ENCODE data around the gene NKX2-1.
"Not testable (repeated sequence)": the region's sequence is repeated elsewhere in the genome, so short reads cannot be mapped to it uniquely, and the experiment has no call there.

NKX2-1 gene

GRCh38 chr14:36505181-36505815, 14.7 kb downstream of the NKX2-1 start:
- DNase-seq, result no peak

- DNase-seq, result no peak
Measured at GRCh38 chr14:36504771-36505175, 15.3 kb downstream of the NKX2-1 start.

- DNase-seq, result no peak
Measured at GRCh38 chr14:36503771-36504741, 16.0 kb downstream of the NKX2-1 start.

GRCh38 chr14:36502558-36503508, 17.2 kb downstream of the NKX2-1 start:
- no peak for DNase-seq

GRCh38 chr14:36498938-36499337, 21.1 kb downstream of the NKX2-1 start:
- DNase-seq, result no peak

- no peak for DNase-seq
Measured at GRCh38 chr14:36496346-36496745, 23.7 kb downstream of the NKX2-1 start.

- DNase-seq, result no peak
Measured at GRCh38 chr14:36495666-36496065, 24.4 kb downstream of the NKX2-1 start.

- DNase-seq, result no peak
Measured at GRCh38 chr14:36493761-36494160, 26.3 kb downstream of the NKX2-1 start.

GRCh38 chr14:36485773-36486172, 34.3 kb downstream of the NKX2-1 start:
- no peak for DNase-seq

GRCh38 chr14:36479344-36479743, 40.7 kb downstream of the NKX2-1 start:
- DNase-seq, result no peak

GRCh38 chr14:36478782-36479181, 41.2 kb downstream of the NKX2-1 start:
- DNase-seq, result no peak

GRCh38 chr14:36477266-36477665, 42.8 kb downstream of the NKX2-1 start:
- DNase-seq, result no peak

- DNase-seq, result not testable (repeated sequence)
Measured at GRCh38 chr14:36476061-36476460, 44.0 kb downstream of the NKX2-1 start.

- DNase-seq, result no peak
Measured at GRCh38 chr14:36474593-36474992, 45.4 kb downstream of the NKX2-1 start.

- DNase-seq, result no peak
Measured at GRCh38 chr14:36471431-36471830, 48.6 kb downstream of the NKX2-1 start.

GRCh38 chr14:36467332-36467731, 52.7 kb downstream of the NKX2-1 start:
- no peak for DNase-seq
